ENCODE measurements around the gene SPDYE18. TPM values are rescaled to one million over a fixed set of nuclear protein-coding genes. Genes with fewer than 3 reads are reported as not detected.
"Not testable (repeated sequence)": the region's sequence is repeated elsewhere in the genome, so short reads cannot be mapped to it uniquely, and the experiment has no call there.

Gene SPDYE18
- total RNA-seq, 1 donor from 2014 or later, result 0.93 TPM

DNA sequence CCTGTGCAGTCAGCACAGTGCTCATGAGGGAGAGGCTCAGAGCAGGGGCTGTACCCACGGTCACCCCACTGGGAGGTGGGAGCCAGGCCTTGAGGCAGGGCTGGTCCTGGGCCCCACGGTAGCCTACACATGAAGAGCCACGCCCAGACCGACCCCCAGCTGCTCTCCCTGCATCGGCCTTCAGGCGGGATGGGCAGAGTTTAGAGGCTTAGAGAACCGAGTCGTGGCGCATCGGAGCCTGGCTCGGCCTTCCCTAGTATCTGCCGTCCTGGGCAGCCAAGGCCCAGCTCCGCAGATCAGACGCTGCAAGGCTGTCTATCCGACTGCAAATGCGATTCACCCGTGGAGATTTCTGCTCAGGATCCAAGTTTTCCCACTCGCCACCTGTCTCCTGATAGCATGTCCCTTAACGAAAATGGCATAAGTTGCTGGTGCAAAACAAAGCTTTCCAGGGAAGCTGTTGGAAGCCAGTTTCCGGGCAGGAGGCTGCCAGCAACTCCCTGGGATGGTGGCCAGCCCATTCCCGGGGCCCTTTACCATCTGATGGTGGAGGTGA lies 59.6 kb downstream of the SPDYE18 start:
- H3K27ac Mint-ChIP-seq; DNase-seq (ENCODE audit: low spot score, unreplicated experiment); H3K9me3 Mint-ChIP-seq (ENCODE audit: low read depth); H3K36me3 Mint-ChIP-seq (ENCODE audit: insufficient read depth); H3K4me3 Mint-ChIP-seq (ENCODE audit: low read depth); H3K4me1 Mint-ChIP-seq (ENCODE audit: low read depth); H3K27me3 Mint-ChIP-seq: not testable (repeated sequence)

DNA sequence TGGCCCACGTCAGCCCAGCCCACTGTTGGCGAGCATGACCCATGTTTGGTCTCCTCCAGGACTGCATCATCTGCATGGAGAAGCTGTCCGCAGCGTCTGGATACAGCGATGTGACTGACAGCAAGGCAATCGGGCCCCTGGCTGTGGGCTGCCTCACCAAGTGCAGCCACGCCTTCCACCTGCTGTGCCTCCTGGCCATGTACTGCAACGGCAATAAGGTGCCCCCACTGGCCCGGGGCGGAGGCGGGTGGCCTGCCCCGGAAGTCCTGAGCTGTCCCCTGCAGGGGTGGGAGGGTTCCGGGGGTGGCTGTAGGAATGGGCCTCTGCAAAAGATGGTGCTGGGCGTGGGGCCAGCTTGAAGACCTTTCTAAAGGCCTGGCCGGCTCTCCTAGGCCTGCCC lies 60.3 kb downstream of the SPDYE18 start:
- not testable (repeated sequence) for H3K4me3 Mint-ChIP-seq (ENCODE audit: low read depth); H3K4me1 Mint-ChIP-seq (ENCODE audit: low read depth); H3K36me3 Mint-ChIP-seq (ENCODE audit: insufficient read depth); H3K9me3 Mint-ChIP-seq (ENCODE audit: low read depth); H3K27me3 Mint-ChIP-seq; H3K27ac Mint-ChIP-seq; DNase-seq (ENCODE audit: low spot score, unreplicated experiment)

Other genes with a start within 250 kb of the SPDYE18 start
- not detected in 2 replicates for gene SPDYE17, start 30.2 kb downstream of the SPDYE18 start, total RNA-seq
- 14.8 TPM in 2 replicates for gene CCDC146, start 60.1 kb upstream of the SPDYE18 start, total RNA-seq
- not detected in 2 replicates for gene FGL2, start 137.3 kb upstream of the SPDYE18 start, total RNA-seq